Osteoblast (primary cell): Measurements from ENCODE around the gene CCDC148. TPM values are rescaled to one million over a fixed set of nuclear protein-coding genes. Genes with fewer than 3 reads are reported as not detected.
A peak's percentile ranks its signal among the peaks of the same experiment; 100 is the strongest.

Source experiments
- DNase-seq: peaks from one replicate; pipeline ENCODE4 v3.0.0; 2011; ENCODE audit warnings: low spot score, mixed read lengths; ENCODE audit not compliant: insufficient read length; ENCODE audit errors: missing footprints
- H2AFZ ChIP-seq: 2 replicates; pipeline ENCODE4 v1.6.0; 2011; ENCODE audit warnings: mild to moderate bottlenecking, low read length
- H3K27ac ChIP-seq: 2 replicates; pipeline ENCODE4 v1.5.1; 2011; ENCODE audit warnings: mild to moderate bottlenecking, low read depth, low read length, moderate library complexity
- H3K27me3 ChIP-seq: 2 replicates; pipeline ENCODE4 v1.6.0; 2012; ENCODE audit warnings: mild to moderate bottlenecking, control low read depth, inconsistent platforms, low read length, moderate library complexity; ENCODE audit not compliant: insufficient read depth
- H3K36me3 ChIP-seq: 2 replicates; pipeline ENCODE4 v1.5.1; 2011; ENCODE audit warnings: mild to moderate bottlenecking, low read length, control low read depth, moderate library complexity; ENCODE audit not compliant: insufficient read depth
- H3K4me1 ChIP-seq: 2 replicates; pipeline ENCODE4 v1.5.1; 2011; ENCODE audit warnings: mild to moderate bottlenecking, low read length, control low read depth, moderate library complexity; ENCODE audit not compliant: insufficient read depth
- H3K4me2 ChIP-seq: 2 replicates; pipeline ENCODE4 v1.6.0; 2011; ENCODE audit warnings: mild to moderate bottlenecking, low read length; ENCODE audit not compliant: insufficient read depth
- H3K4me3 ChIP-seq: fragments of 200-600 bp; sonication (generic); 3 replicates; pipeline ENCODE4 v1.5.1; 2012; ENCODE audit warnings: mild to moderate bottlenecking, low read length, inconsistent platforms; ENCODE audit not compliant: insufficient read depth
- H3K79me2 ChIP-seq: 2 replicates; pipeline ENCODE4 v1.6.0; 2012; ENCODE audit warnings: mild to moderate bottlenecking, low read length, control low read depth, inconsistent platforms; ENCODE audit not compliant: insufficient read depth
- H3K9me3 ChIP-seq: 2 replicates; pipeline ENCODE4 v1.5.1; 2011; ENCODE audit warnings: low read depth, low read length, control low read depth
- H4K20me1 ChIP-seq: 2 replicates; pipeline ENCODE4 v1.6.0; 2012; ENCODE audit warnings: mild to moderate bottlenecking, low read length, control low read depth; ENCODE audit not compliant: insufficient read depth
- total RNA-seq: library from RNA; depleted of rRNA; stranded (reverse); fragments of >200 nt; gene quantifications from 2 replicates; pipeline ENCODE4 v1.2.3, GENCODE V29; 2012
- TF ChIP-seq, protein P1 (sequence below): IDR thresholded peaks from 2 replicates; pipeline ENCODE4 v1.5.1; 2011; ENCODE audit warnings: mild to moderate bottlenecking, low read depth, low read length, moderate library complexity; ENCODE audit errors: extremely low read depth

The CCDC148 gene
- total RNA-seq, 1 donor: 1.8 TPM

DNA sequence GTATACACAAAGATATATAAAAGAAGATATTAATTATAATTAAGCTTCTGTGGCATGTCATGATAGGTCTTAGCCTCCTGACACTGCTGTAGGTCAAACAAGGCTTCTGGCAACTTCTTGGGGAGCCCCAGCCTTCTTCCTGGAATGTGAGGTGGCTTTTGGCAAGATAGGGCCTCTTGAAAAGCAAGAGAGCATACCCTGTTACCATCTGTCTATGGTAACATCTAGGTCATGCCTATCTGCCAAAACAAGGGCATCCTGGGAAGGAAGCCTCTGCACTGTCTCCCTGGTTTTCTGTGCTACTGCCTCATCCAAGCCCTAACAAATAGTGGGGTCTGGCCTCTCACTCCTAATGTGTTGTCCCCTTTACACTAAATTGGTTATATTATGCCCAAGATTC is 70.9 kb downstream of the CCDC148 start:
- Histone ChIP-seq H3K9me3 (no peaks in the 10 kb centered on the region), H3K79me2 (no peaks in the 10 kb centered on the region), H3K36me3 (no peaks in the 10 kb centered on the region), H3K4me2 (no peak overlapping the region), H3K27me3 (no peaks in the 10 kb centered on the region), H2AFZ (no peak overlapping the region), H3K27ac (no peak overlapping the region), H3K4me1 (no peaks in the 10 kb centered on the region), H3K4me3 (no peak overlapping the region), H4K20me1 (no peaks in the 10 kb centered on the region)
- TF ChIP-seq, protein P1, sequence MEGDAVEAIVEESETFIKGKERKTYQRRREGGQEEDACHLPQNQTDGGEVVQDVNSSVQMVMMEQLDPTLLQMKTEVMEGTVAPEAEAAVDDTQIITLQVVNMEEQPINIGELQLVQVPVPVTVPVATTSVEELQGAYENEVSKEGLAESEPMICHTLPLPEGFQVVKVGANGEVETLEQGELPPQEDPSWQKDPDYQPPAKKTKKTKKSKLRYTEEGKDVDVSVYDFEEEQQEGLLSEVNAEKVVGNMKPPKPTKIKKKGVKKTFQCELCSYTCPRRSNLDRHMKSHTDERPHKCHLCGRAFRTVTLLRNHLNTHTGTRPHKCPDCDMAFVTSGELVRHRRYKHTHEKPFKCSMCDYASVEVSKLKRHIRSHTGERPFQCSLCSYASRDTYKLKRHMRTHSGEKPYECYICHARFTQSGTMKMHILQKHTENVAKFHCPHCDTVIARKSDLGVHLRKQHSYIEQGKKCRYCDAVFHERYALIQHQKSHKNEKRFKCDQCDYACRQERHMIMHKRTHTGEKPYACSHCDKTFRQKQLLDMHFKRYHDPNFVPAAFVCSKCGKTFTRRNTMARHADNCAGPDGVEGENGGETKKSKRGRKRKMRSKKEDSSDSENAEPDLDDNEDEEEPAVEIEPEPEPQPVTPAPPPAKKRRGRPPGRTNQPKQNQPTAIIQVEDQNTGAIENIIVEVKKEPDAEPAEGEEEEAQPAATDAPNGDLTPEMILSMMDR: no peak
- DNase-seq: no peak

DNA sequence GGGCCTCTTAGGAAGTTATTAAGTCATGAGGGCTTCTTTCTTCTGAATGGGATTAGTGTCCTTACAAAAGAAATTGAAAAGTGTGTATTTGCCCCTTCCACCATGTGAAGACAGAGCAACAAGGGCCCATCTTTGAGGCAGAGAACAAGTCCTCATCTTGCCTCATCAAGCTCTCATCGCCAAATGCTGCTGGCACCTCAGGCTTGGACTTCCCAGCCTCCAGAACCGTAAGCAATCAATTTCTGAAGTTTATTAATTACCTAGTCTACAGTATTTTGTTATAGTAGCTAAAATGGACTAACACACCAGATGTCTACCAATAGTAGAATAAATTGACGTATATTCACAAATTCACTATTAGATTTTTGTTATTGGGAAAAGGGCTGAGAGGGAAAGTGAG is 74.6 kb downstream of the CCDC148 start:
- Histone ChIP-seq H3K79me2 (no peaks in the 10 kb centered on the region), H3K4me2 (no peak overlapping the region), H3K36me3 (no peaks in the 10 kb centered on the region), H3K4me3 (no peak overlapping the region), H4K20me1 (no peaks in the 10 kb centered on the region), H3K27me3 (no peaks in the 10 kb centered on the region), H3K9me3 (no peaks in the 10 kb centered on the region), H2AFZ (no peak overlapping the region), H3K4me1 (no peaks in the 10 kb centered on the region), H3K27ac (no peak overlapping the region)
- DNase-seq: no peak
- TF ChIP-seq, protein P1: no peak

- H3K27ac ChIP-seq: no peak overlapping the region
- H4K20me1 ChIP-seq: no peaks in the 10 kb centered on the region
- no peaks in the 10 kb centered on the region for H3K27me3 ChIP-seq
- H2AFZ ChIP-seq: no peak overlapping the region
- no peak for DNase-seq
- H3K4me2 ChIP-seq: no peak overlapping the region
- no peaks in the 10 kb centered on the region for H3K79me2 ChIP-seq
- TF ChIP-seq, protein P1: peak; percentile 12
- no peaks in the 10 kb centered on the region for H3K9me3 ChIP-seq
- H3K4me3 ChIP-seq: no peak overlapping the region
- no peaks in the 10 kb centered on the region for H3K36me3 ChIP-seq
- no peaks in the 10 kb centered on the region for H3K4me1 ChIP-seq
Measured at GRCh38 chr2:158381205-158381604, 75.3 kb downstream of the CCDC148 start.

DNA sequence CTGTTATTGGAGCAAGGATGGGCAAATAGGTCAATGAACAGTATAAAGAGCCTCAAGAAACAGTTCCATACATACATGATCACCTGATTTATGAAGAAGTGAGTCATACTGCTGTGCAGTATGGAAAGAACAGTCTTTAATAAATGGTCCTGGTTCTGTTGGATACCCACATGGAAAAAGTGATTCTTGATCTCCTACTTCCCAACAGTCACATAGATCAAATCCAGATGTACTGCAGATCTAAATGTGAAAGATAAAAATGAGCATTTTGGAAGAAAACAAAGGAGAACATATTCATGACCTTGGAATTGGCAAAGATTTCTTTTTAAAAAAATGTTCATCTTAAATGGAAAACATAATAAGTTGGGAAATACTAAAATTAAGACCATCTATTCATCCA is 75.8 kb downstream of the CCDC148 start:
- H3K4me2 ChIP-seq: no peak overlapping the region
- no peaks in the 10 kb centered on the region for H3K27me3 ChIP-seq
- no peaks in the 10 kb centered on the region for H3K9me3 ChIP-seq
- no peak overlapping the region for H2AFZ ChIP-seq
- H3K79me2 ChIP-seq: no peaks in the 10 kb centered on the region
- DNase-seq: no peak
- no peaks in the 10 kb centered on the region for H3K4me1 ChIP-seq
- no peak overlapping the region for H3K27ac ChIP-seq
- TF ChIP-seq, protein P1: no peak
- no peaks in the 10 kb centered on the region for H4K20me1 ChIP-seq
- no peak overlapping the region for H3K4me3 ChIP-seq
- H3K36me3 ChIP-seq: no peaks in the 10 kb centered on the region
